HEK293 (cell line): ENCODE data around the gene PPP4R1.

ENCODE experiments used
- CTCF ChIA-PET: fragments of 350-600 bp; formaldehyde crosslinking; extraction: SDS; loops from one replicate; lab custom pipeline; 2021; ENCODE audit warnings: antibody characterized with exemption; lab: Yijun Ruan, JAX
- POLR2A ChIA-PET: fragments of 300-600 bp; formaldehyde crosslinking; extraction: SDS; loops from one replicate; lab custom pipeline; 2020; ENCODE audit warnings: antibody characterized with exemption, inconsistent platforms; lab: Yijun Ruan, JAX
- H3K27ac ChIP-seq: fragments of 200-500 bp; sonication (Bioruptor generic); 2 replicates; pipeline ENCODE4 v1.5.1; 2014; ENCODE audit warnings: low read depth, low read length, control low read depth, inconsistent platforms; ENCODE audit errors: extremely low read depth
- H3K36me3 ChIP-seq, 2 experiments: fragments of 200-500 bp in 1 of 2; sonication (Bioruptor generic) in 1 of 2; 1 replicate in 1 of 2; 2 replicates in 1 of 2; pipeline ENCODE4 v1.5.1; 2014 to 2017; ENCODE audit warnings: inconsistent platforms in 2 of 2, low read length in 2 of 2; ENCODE audit not compliant: control insufficient read depth in 2 of 2, insufficient read depth in 1 of 2
- H3K4me1 ChIP-seq: fragments of 200-500 bp; sonication (Bioruptor generic); 2 replicates; pipeline ENCODE4 v1.5.1; 2014; ENCODE audit warnings: mild to moderate bottlenecking, low read length, inconsistent platforms; ENCODE audit not compliant: control insufficient read depth, insufficient read depth
- H3K4me3 ChIP-seq: 2 replicates; pipeline ENCODE4 v1.5.1; 2011; ENCODE audit warnings: low read depth, mild to moderate bottlenecking, control low read depth, low read length, moderate library complexity
- H3K9me3 ChIP-seq: fragments of 200-500 bp; sonication (Bioruptor generic); 2 replicates; pipeline ENCODE4 v1.5.1; 2014; ENCODE audit warnings: low read depth, low read length, inconsistent platforms; ENCODE audit not compliant: control insufficient read depth, insufficient read depth
- GLIS2 ChIP-seq: fragments of 450-650 bp; formaldehyde crosslinking; IDR thresholded peaks from 2 replicates; pipeline ENCODE4 v1.5.1; 2016; ENCODE audit warnings: missing biosample characterization, missing genetic modification characterization
- KLF8 ChIP-seq: fragments of 450-650 bp; formaldehyde crosslinking; IDR thresholded peaks from 2 replicates; pipeline ENCODE4 v1.5.1; 2016; ENCODE audit warnings: missing biosample characterization, missing genetic modification characterization
- MEIS1 ChIP-seq: sonication (generic); formaldehyde crosslinking; IDR thresholded peaks from 2 replicates; pipeline ENCODE4 v1.8.1; 2022; ENCODE audit warnings: missing genetic modification reagents, mild to moderate bottlenecking, borderline replicate concordance
- OSR2 ChIP-seq: fragments of 450-650 bp; formaldehyde crosslinking; IDR thresholded peaks from 2 replicates; pipeline ENCODE4 v1.5.1; 2016; ENCODE audit warnings: missing biosample characterization, missing genetic modification characterization
- ZBTB10 ChIP-seq: fragments of 450-650 bp; formaldehyde crosslinking; IDR thresholded peaks from 2 replicates; pipeline ENCODE4 v1.5.1; 2016; ENCODE audit warnings: missing biosample characterization, missing genetic modification characterization
- ZBTB21 ChIP-seq: fragments of 450-650 bp; formaldehyde crosslinking; IDR thresholded peaks from 2 replicates; pipeline ENCODE4 v1.5.1; 2017; ENCODE audit warnings: missing biosample characterization, missing genetic modification characterization
- ZFP41 ChIP-seq: fragments of 450-650 bp; formaldehyde crosslinking; IDR thresholded peaks from 2 replicates; pipeline ENCODE4 v1.5.1; 2016; ENCODE audit warnings: missing biosample characterization, missing genetic modification characterization, borderline replicate concordance
- ZIC2 ChIP-seq: fragments of 450-650 bp; formaldehyde crosslinking; IDR thresholded peaks from 2 replicates; pipeline ENCODE4 v1.5.1; 2016; ENCODE audit warnings: missing biosample characterization, missing genetic modification characterization
- ZNF121 ChIP-seq: fragments of 450-650 bp; formaldehyde crosslinking; IDR thresholded peaks from 2 replicates; pipeline ENCODE4 v1.5.1; 2016; ENCODE audit warnings: missing biosample characterization, missing genetic modification characterization
- ZNF174 ChIP-seq: fragments of 450-650 bp; formaldehyde crosslinking; IDR thresholded peaks from 2 replicates; pipeline ENCODE4 v1.5.0; 2017; ENCODE audit warnings: missing biosample characterization, mild to moderate bottlenecking, missing genetic modification characterization
- ZNF2 ChIP-seq: fragments of 450-650 bp; formaldehyde crosslinking; IDR thresholded peaks from 2 replicates; pipeline ENCODE4 v1.5.1; 2016; ENCODE audit warnings: missing biosample characterization, missing genetic modification characterization
- ZNF473 ChIP-seq: fragments of 450-650 bp; formaldehyde crosslinking; IDR thresholded peaks from 2 replicates; pipeline ENCODE4 v1.5.1; 2017; ENCODE audit warnings: missing biosample characterization, missing genetic modification characterization
- ZNF48 ChIP-seq: fragments of 450-650 bp; formaldehyde crosslinking; IDR thresholded peaks from 2 replicates; pipeline ENCODE4 v1.5.1; 2016; ENCODE audit warnings: missing biosample characterization, missing genetic modification characterization
- ZNF488 ChIP-seq: fragments of 450-650 bp; formaldehyde crosslinking; IDR thresholded peaks from 2 replicates; pipeline ENCODE4 v1.5.1; 2016; ENCODE audit warnings: missing biosample characterization, missing genetic modification characterization
- ZNF514 ChIP-seq: fragments of 450-650 bp; formaldehyde crosslinking; IDR thresholded peaks from 2 replicates; pipeline ENCODE4 v1.5.1; 2016; ENCODE audit warnings: missing biosample characterization, missing genetic modification characterization
- ZNF549 ChIP-seq: fragments of 450-650 bp; IDR thresholded peaks from 2 replicates; pipeline ENCODE4 v1.5.1; 2018; ENCODE audit warnings: missing biosample characterization, missing genetic modification characterization, mild to moderate bottlenecking, inconsistent platforms, moderate library complexity
- ZNF560 ChIP-seq: fragments of 450-650 bp; formaldehyde crosslinking; IDR thresholded peaks from 2 replicates; pipeline ENCODE4 v1.5.1; 2017; ENCODE audit warnings: missing biosample characterization, missing genetic modification characterization, borderline replicate concordance
- ZNF624 ChIP-seq: fragments of 450-650 bp; formaldehyde crosslinking; IDR thresholded peaks from 2 replicates; pipeline ENCODE4 v1.5.1; 2017; ENCODE audit warnings: missing biosample characterization, missing genetic modification characterization
- ZNF701 ChIP-seq: fragments of 450-650 bp; formaldehyde crosslinking; IDR thresholded peaks from 2 replicates; pipeline ENCODE4 v1.5.1; 2016; ENCODE audit warnings: missing biosample characterization, missing genetic modification characterization
- ZNF768 ChIP-seq: fragments of 450-650 bp; formaldehyde crosslinking; IDR thresholded peaks from 2 replicates; pipeline ENCODE4 v1.5.1; 2018; ENCODE audit warnings: missing biosample characterization, mild to moderate bottlenecking, missing genetic modification characterization
- ZNF776 ChIP-seq: fragments of 450-650 bp; formaldehyde crosslinking; IDR thresholded peaks from 2 replicates; pipeline ENCODE4 v1.5.0; 2017; ENCODE audit warnings: missing biosample characterization, missing genetic modification characterization, borderline replicate concordance
- ZNF843 ChIP-seq: fragments of 450-650 bp; formaldehyde crosslinking; IDR thresholded peaks from 2 replicates; pipeline ENCODE4 v1.5.1; 2016; ENCODE audit warnings: missing biosample characterization, missing genetic modification characterization
- ZSCAN16 ChIP-seq: fragments of 450-650 bp; formaldehyde crosslinking; IDR thresholded peaks from 2 replicates; pipeline ENCODE4 v1.5.1; 2016; ENCODE audit warnings: missing biosample characterization, missing genetic modification characterization
- TF ChIP-seq, protein P1 (sequence below): fragments of 450-650 bp; formaldehyde crosslinking; IDR thresholded peaks from 2 replicates; pipeline ENCODE4 v1.5.1; 2016; ENCODE audit warnings: missing biosample characterization, missing genetic modification characterization, borderline replicate concordance
- TF ChIP-seq, protein P2 (sequence below): fragments of 450-650 bp; formaldehyde crosslinking; IDR thresholded peaks from 2 replicates; pipeline ENCODE4 v1.5.1; 2016; ENCODE audit warnings: missing biosample characterization, missing genetic modification characterization

PPP4R1 gene

DNA sequence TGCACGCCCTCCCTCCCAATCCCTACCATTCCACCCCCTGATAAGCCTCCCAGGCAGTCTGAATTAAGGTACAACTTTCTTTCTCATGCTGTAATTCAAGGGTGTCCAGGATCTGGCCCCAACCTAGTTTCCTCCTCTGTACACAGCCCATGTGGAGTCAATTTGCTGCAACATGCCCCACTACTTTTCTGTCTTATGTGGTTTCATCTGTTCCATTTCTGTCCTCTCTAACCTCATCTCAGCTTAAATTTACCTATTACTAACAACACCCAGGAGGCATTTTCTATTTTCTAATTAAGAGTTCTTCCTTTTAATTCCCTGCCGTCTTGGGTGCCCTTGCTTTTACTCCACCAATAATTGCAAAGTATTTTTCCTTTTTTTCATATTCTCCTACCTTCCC lies 10.0 kb downstream of the PPP4R1 start (continued):
- no peak for TF ChIP-seq ZNF488
- no peak for TF ChIP-seq OSR2
- no peak for TF ChIP-seq ZNF549 (tag by site-specific recombination)
- TF ChIP-seq ZFP41 (tag by site-specific recombination), result no peak
- TF ChIP-seq ZBTB10, result no peak
- no peak for TF ChIP-seq ZNF768 (tag by site-specific recombination)
- TF ChIP-seq ZNF2 (tag by site-specific recombination), result no peak

- Histone ChIP-seq H3K27ac (no peak overlapping the region), H3K36me3 (no peaks in the 10 kb centered on the region), H3K4me1 (no peaks in the 10 kb centered on the region), H3K9me3 (no peaks in the 10 kb centered on the region), H3K4me3 (no peak overlapping the region)
- ChIA-PET CTCF (interaction anchor here (1.0 to 3.9 kb wide), 2 partner anchors 10 to 24 kb away, joined by 3 to 16 read pairs; no protein-coding TSS in a partner anchor), POLR2A (interaction anchor here (1.4 kb wide), 1 partner anchor 10 kb away, joined by 3 read pairs; no protein-coding TSS in a partner anchor)
- TF ChIP-seq ZNF48 (tag by site-specific recombination), result no peak
- TF ChIP-seq ZNF514 (tag by site-specific recombination), result no peak
- TF ChIP-seq ZNF473 (tag by site-specific recombination), result no peak
- no peak for TF ChIP-seq ZBTB21 (tag by site-specific recombination)
- TF ChIP-seq GLIS2 (tag by site-specific recombination), result no peak
- no peak for TF ChIP-seq ZNF776
- no peak for TF ChIP-seq MEIS1 (CRISPR knock-in tag)
- no peak for TF ChIP-seq ZNF174 (tag by site-specific recombination)
- no peak for TF ChIP-seq KLF8 (tag by site-specific recombination)
- no peak for TF ChIP-seq ZIC2
- TF ChIP-seq, protein P1, sequence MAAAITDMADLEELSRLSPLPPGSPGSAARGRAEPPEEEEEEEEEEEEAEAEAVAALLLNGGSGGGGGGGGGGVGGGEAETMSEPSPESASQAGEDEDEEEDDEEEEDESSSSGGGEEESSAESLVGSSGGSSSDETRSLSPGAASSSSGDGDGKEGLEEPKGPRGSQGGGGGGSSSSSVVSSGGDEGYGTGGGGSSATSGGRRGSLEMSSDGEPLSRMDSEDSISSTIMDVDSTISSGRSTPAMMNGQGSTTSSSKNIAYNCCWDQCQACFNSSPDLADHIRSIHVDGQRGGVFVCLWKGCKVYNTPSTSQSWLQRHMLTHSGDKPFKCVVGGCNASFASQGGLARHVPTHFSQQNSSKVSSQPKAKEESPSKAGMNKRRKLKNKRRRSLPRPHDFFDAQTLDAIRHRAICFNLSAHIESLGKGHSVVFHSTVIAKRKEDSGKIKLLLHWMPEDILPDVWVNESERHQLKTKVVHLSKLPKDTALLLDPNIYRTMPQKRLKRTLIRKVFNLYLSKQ (tag by site-specific recombination), result no peak
- TF ChIP-seq ZNF624 (tag by site-specific recombination), result no peak
- no peak for TF ChIP-seq ZNF843 (tag by site-specific recombination)
- TF ChIP-seq, protein P2, sequence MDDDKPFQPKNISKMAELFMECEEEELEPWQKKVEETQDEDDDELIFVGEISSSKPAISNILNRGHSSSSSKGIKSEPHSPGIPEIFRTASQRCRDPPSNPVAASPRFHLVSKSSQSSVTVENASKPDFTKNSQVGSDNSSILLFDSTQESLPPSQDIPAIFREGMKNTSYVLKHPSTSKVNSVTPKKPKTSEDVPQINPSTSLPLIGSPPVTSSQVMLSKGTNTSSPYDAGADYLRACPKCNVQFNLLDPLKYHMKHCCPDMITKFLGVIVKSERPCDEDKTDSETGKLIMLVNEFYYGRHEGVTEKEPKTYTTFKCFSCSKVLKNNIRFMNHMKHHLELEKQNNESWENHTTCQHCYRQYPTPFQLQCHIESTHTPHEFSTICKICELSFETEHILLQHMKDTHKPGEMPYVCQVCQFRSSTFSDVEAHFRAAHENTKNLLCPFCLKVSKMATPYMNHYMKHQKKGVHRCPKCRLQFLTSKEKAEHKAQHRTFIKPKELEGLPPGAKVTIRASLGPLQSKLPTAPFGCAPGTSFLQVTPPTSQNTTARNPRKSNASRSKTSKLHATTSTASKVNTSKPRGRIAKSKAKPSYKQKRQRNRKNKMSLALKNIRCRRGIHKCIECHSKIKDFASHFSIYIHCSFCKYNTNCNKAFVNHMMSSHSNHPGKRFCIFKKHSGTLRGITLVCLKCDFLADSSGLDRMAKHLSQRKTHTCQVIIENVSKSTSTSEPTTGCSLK (tag by site-specific recombination), result no peak
- no peak for TF ChIP-seq ZNF701
- no peak for TF ChIP-seq ZSCAN16 (tag by site-specific recombination)
- TF ChIP-seq ZNF560 (tag by site-specific recombination), result no peak
- no peak for TF ChIP-seq ZNF121 (tag by site-specific recombination)
These were observed 15.0 kb downstream of the PPP4R1 start for GRCh38 chr18:9599328-9599727.
